Measurements from ENCODE around the gene CNTNAP5.

CNTNAP5 gene

GRCh38 chr2:124713969-124714368, 688.9 kb downstream of the CNTNAP5 start:
- no peak for DNase-seq

- no peak for DNase-seq
Measured at GRCh38 chr2:124725187-124725586, 700.1 kb downstream of the CNTNAP5 start.

GRCh38 chr2:124740636-124741035, 715.5 kb downstream of the CNTNAP5 start:
- no peak for DNase-seq

GRCh38 chr2:124753842-124754241, 728.8 kb downstream of the CNTNAP5 start:
- DNase-seq = no peak

- DNase-seq = no peak
Measured at GRCh38 chr2:124755386-124755785, 730.3 kb downstream of the CNTNAP5 start.

GRCh38 chr2:124756048-124756447, 731.0 kb downstream of the CNTNAP5 start:
- no peak for DNase-seq

- DNase-seq = no peak
Measured at GRCh38 chr2:124762388-124762787, 737.3 kb downstream of the CNTNAP5 start.

GRCh38 chr2:124763611-124764010, 738.5 kb downstream of the CNTNAP5 start:
- DNase-seq = no peak

GRCh38 chr2:124774781-124775180, 749.7 kb downstream of the CNTNAP5 start:
- DNase-seq = no peak

GRCh38 chr2:124776332-124776731, 751.2 kb downstream of the CNTNAP5 start:
- no peak for DNase-seq

GRCh38 chr2:124778076-124778475, 753.0 kb downstream of the CNTNAP5 start:
- no peak for DNase-seq

GRCh38 chr2:124796647-124797046, 771.6 kb downstream of the CNTNAP5 start:
- DNase-seq = no peak

- no peak for DNase-seq
Measured at GRCh38 chr2:124797049-124797448, 772.0 kb downstream of the CNTNAP5 start.

- DNase-seq = no peak
Measured at GRCh38 chr2:124798551-124798950, 773.5 kb downstream of the CNTNAP5 start.

- no peak for DNase-seq
Measured at GRCh38 chr2:124804014-124804940, 779.2 kb downstream of the CNTNAP5 start.

- DNase-seq = no peak
Measured at GRCh38 chr2:124805060-124805459, 780.0 kb downstream of the CNTNAP5 start.

GRCh38 chr2:124810132-124810531, 785.0 kb downstream of the CNTNAP5 start:
- DNase-seq = no peak

- no peak for DNase-seq
Measured at GRCh38 chr2:124814968-124815745, 790.1 kb downstream of the CNTNAP5 start.

- DNase-seq = no peak
Measured at GRCh38 chr2:124816007-124816406, 790.9 kb downstream of the CNTNAP5 start.

GRCh38 chr2:124822516-124822915, 797.4 kb downstream of the CNTNAP5 start:
- no peak for DNase-seq

GRCh38 chr2:124824441-124824840, 799.4 kb downstream of the CNTNAP5 start:
- no peak for DNase-seq

- DNase-seq = no peak
Measured at GRCh38 chr2:124832521-124832920, 807.4 kb downstream of the CNTNAP5 start.

- DNase-seq = no peak
Measured at GRCh38 chr2:124834331-124834730, 809.2 kb downstream of the CNTNAP5 start.

- no peak for DNase-seq
Measured at GRCh38 chr2:124835331-124835730, 810.2 kb downstream of the CNTNAP5 start.

Measured in stimulated activated naive CD4-positive, alpha-beta T cell treated with Interleukin-2 at 50 U/mL for 16 hours (primary cell).